G401.6 (cell line): ENCODE measurements around the gene ENTPD8.

ENCODE experiments used
- FAIRE-seq: peaks from 2 replicates; lab custom pipeline; 2012; peaks lifted over from hg19 to GRCh38; lab: Jason Lieb, UNC

The ENTPD8 gene

GRCh38 chr9:137430723-137431415, 10.3 kb downstream of the ENTPD8 start:
- no peak for FAIRE-seq

- FAIRE-seq = no peak
Measured at GRCh38 chr9:137429974-137430722, 11.0 kb downstream of the ENTPD8 start.

GRCh38 chr9:137429546-137429890, 11.6 kb downstream of the ENTPD8 start:
- no peak for FAIRE-seq

GRCh38 chr9:137428841-137429545, 12.2 kb downstream of the ENTPD8 start:
- no peak for FAIRE-seq

GRCh38 chr9:137428311-137428630, 12.9 kb downstream of the ENTPD8 start:
- no peak for FAIRE-seq

- FAIRE-seq = no peak
Measured at GRCh38 chr9:137427454-137428310, 13.5 kb downstream of the ENTPD8 start.

- no peak for FAIRE-seq
Measured at GRCh38 chr9:137426018-137426681, 15.0 kb downstream of the ENTPD8 start.

- no peak for FAIRE-seq
Measured at GRCh38 chr9:137423514-137424291, 17.5 kb downstream of the ENTPD8 start.

- no peak for FAIRE-seq
Measured at GRCh38 chr9:137422604-137423513, 18.3 kb downstream of the ENTPD8 start, which contains the start of the genes EXD3 and NOXA1. Gene EXD3, minus strand, starts transcription at chr9:137423162. Its CDS starts 27,805 bp downstream, at chr9:137395357. Gene NOXA1, plus strand, starts transcription at chr9:137423393. Its CDS starts 137 bp downstream, at chr9:137423530.

- FAIRE-seq = no peak
Measured at GRCh38 chr9:137421838-137422603, 19.1 kb downstream of the ENTPD8 start.

GRCh38 chr9:137417161-137418021, 23.8 kb downstream of the ENTPD8 start:
- no peak for FAIRE-seq

GRCh38 chr9:137416563-137417151, 24.5 kb downstream of the ENTPD8 start:
- no peak for FAIRE-seq

- FAIRE-seq = no peak
Measured at GRCh38 chr9:137416006-137416562, 25.1 kb downstream of the ENTPD8 start.

- no peak for FAIRE-seq
Measured at GRCh38 chr9:137415451-137415850, 25.7 kb downstream of the ENTPD8 start.

GRCh38 chr9:137412431-137412830, 28.7 kb downstream of the ENTPD8 start:
- no peak for FAIRE-seq

- no peak for FAIRE-seq
Measured at GRCh38 chr9:137411645-137412380, 29.3 kb downstream of the ENTPD8 start.

- FAIRE-seq = no peak
Measured at GRCh38 chr9:137411260-137411644, 29.9 kb downstream of the ENTPD8 start.
